ENCODE data around the gene CHST15. TPM values are rescaled to one million over a fixed set of nuclear protein-coding genes. Genes with fewer than 3 reads are reported as not detected.

CHST15 gene
- total and polyA plus RNA-seq, 2 of the 13 experiments (the other 11 are each of a cell fraction or from before 2014, with no cell fraction given), result 1.4 to 94.7 TPM

DNA sequence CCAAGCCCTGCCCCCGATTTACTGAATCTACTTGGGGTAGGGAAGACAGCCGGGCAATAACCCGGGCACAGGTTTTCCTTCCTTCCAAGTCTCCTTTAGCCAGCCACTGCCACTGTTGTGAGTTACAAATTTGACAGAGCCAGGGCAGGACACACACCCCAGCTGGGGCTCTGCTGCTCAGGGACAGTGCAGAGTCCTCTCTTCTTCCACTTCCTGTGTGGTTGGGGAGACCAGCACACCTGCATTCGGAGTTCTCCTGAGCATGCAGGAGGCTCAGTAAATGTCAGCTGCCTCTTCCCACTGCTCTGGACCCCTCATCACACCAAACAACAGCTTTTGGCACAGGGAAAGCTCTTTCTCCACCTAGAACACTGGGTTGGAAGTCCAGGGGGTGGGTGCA is 21.3 kb downstream of the CHST15 start (continued):
- no peak for TF ChIP-seq ETS1 (CRISPR knock-in tag; IDR thresholded peaks at IDR 0.05)
- no peak for TF ChIP-seq ZBTB20 (CRISPR knock-in tag; IDR thresholded peaks at IDR 0.05; ENCODE audit: borderline replicate concordance, low read depth)
- TF ChIP-seq ZNF543 (CRISPR knock-in tag; IDR thresholded peaks at IDR 0.05), result no peak
- TF ChIP-seq ESRRA (CRISPR knock-in tag; IDR thresholded peaks at IDR 0.05; ENCODE audit: low read depth), result no peak
- TF ChIP-seq ZNF670 (CRISPR knock-in tag; IDR thresholded peaks at IDR 0.05; ENCODE audit: borderline replicate concordance), result no peak
- peak; percentile 30; the same call in 1 of the 2 replicates for TF ChIP-seq SALL1 (CRISPR knock-in tag; IDR thresholded peaks at IDR 0.05)
- TF ChIP-seq, protein P1, sequence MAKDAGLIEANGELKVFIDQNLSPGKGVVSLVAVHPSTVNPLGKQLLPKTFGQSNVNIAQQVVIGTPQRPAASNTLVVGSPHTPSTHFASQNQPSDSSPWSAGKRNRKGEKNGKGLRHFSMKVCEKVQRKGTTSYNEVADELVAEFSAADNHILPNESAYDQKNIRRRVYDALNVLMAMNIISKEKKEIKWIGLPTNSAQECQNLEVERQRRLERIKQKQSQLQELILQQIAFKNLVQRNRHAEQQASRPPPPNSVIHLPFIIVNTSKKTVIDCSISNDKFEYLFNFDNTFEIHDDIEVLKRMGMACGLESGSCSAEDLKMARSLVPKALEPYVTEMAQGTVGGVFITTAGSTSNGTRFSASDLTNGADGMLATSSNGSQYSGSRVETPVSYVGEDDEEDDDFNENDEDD (CRISPR knock-in tag; IDR thresholded peaks at IDR 0.05; ENCODE audit: borderline replicate concordance), result no peak
- no peak for TF ChIP-seq ZNF616 (CRISPR knock-in tag; IDR thresholded peaks at IDR 0.05; ENCODE audit: low read depth)
- peak; percentile 62 for TF ChIP-seq ZNF687 (CRISPR knock-in tag; IDR thresholded peaks at IDR 0.05)
- peak; percentile 30; the same call in 1 of the 2 replicates for TF ChIP-seq UBTF (CRISPR knock-in tag; IDR thresholded peaks at IDR 0.05)
- TF ChIP-seq, protein P2, sequence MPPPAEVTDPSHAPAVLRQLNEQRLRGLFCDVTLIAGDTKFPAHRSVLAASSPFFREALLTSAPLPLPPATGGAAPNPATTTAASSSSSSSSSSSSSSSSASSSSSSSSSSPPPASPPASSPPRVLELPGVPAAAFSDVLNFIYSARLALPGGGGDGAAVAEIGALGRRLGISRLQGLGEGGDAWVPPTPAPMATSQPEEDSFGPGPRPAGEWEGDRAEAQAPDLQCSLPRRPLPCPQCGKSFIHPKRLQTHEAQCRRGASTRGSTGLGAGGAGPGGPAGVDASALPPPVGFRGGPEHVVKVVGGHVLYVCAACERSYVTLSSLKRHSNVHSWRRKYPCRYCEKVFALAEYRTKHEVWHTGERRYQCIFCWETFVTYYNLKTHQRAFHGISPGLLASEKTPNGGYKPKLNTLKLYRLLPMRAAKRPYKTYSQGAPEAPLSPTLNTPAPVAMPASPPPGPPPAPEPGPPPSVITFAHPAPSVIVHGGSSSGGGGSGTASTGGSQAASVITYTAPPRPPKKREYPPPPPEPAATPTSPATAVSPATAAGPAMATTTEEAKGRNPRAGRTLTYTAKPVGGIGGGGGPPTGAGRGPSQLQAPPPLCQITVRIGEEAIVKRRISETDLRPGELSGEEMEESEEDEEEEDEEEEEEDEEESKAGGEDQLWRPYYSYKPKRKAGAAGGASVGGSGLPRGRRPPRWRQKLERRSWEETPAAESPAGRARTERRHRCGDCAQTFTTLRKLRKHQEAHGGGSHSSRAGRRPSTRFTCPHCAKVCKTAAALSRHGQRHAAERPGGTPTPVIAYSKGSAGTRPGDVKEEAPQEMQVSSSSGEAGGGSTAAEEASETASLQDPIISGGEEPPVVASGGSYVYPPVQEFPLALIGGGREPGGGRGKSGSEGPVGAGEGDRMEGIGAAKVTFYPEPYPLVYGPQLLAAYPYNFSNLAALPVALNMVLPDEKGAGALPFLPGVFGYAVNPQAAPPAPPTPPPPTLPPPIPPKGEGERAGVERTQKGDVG (CRISPR knock-in tag; IDR thresholded peaks at IDR 0.05; ENCODE audit: borderline replicate concordance), result no peak
- TF ChIP-seq ZNF264 (CRISPR knock-in tag; IDR thresholded peaks at IDR 0.05), result no peak
- no peak for TF ChIP-seq SRSF1 (optimal IDR thresholded peaks at IDR 0.05; ENCODE audit: low read depth, low read length)
- no peak for TF ChIP-seq GATAD1 (CRISPR knock-in tag; IDR thresholded peaks at IDR 0.05)
- no peak for TF ChIP-seq GTF2F1 (IDR thresholded peaks at IDR 0.05; ENCODE audit: low read length)

All from HepG2 (cell line).